H1 (cell line): Measurements from ENCODE around the gene SCARB1. TPM values are rescaled to one million over a fixed set of nuclear protein-coding genes. Genes with fewer than 3 reads are reported as not detected.

Source experiments
- CTCF ChIA-PET: fragments of 300-600 bp; sonication (Branson Sonifier 250); formaldehyde crosslinking; loops from one replicate; lab custom pipeline; 2021; ENCODE audit not compliant: partially characterized antibody; lab: Charles Lee
- POLR2A ChIA-PET: fragments of 300-600 bp; sonication (Branson Sonifier 250); formaldehyde crosslinking; loops from one replicate; lab custom pipeline; 2021; ENCODE audit warnings: inconsistent platforms; ENCODE audit not compliant: partially characterized antibody; lab: Charles Lee
- DNase-seq, 2 experiments: peaks; one replicate each; pipeline versions ENCODE4 v3.0.0 to v3.0.0-alpha.2; 2010 to 2022; ENCODE audit warnings: low spot score in 2 of 2, low read depth in 1 of 2, mixed read lengths in 1 of 2
- FAIRE-seq: peaks from 2 replicates; lab custom pipeline; 2011; peaks lifted over from hg19 to GRCh38; lab: Jason Lieb, UNC
- H2AFZ ChIP-seq: 2 replicates; pipeline ENCODE4 v1.8.1; 2012; ENCODE audit warnings: low read length, inconsistent platforms
- H2AK5ac ChIP-seq: 2 replicates; pipeline ENCODE4 v1.6.1; 2013; ENCODE audit warnings: low read depth, low read length
- H2BK120ac ChIP-seq: replicated peaks from 2 replicates; pipeline ENCODE3; 2013; ENCODE audit warnings: low read depth, low read length, inconsistent platforms
- H2BK12ac ChIP-seq: 2 replicates; pipeline ENCODE4 v1.6.1; 2013; ENCODE audit warnings: low read depth, low read length
- H2BK15ac ChIP-seq: 2 replicates; pipeline ENCODE4 v1.6.1; 2013; ENCODE audit warnings: low read length
- H2BK20ac ChIP-seq: 2 replicates; pipeline ENCODE4 v1.6.1; 2013; ENCODE audit warnings: low read length
- H2BK5ac ChIP-seq: 2 replicates; pipeline ENCODE4 v1.6.1; 2013; ENCODE audit warnings: low read depth, low read length
- H3K14ac ChIP-seq: 2 replicates; pipeline ENCODE4 v1.6.1; 2013; ENCODE audit warnings: inconsistent platforms; ENCODE audit not compliant: insufficient read length
- H3K18ac ChIP-seq: 2 replicates; pipeline ENCODE4 v1.6.1; 2013; ENCODE audit warnings: low read length; ENCODE audit errors: extremely low read depth
- H3K23ac ChIP-seq: 2 replicates; pipeline ENCODE4 v1.6.1; 2013; ENCODE audit warnings: inconsistent platforms; ENCODE audit not compliant: insufficient read length
- H3K23me2 ChIP-seq: 2 replicates; pipeline ENCODE4 v1.6.1; 2013; ENCODE audit warnings: low read depth, low read length
- H3K27ac ChIP-seq: 2 replicates; pipeline ENCODE4 v1.6.1; 2011; ENCODE audit warnings: low read depth, low read length, inconsistent platforms
- H3K27me3 ChIP-seq, 4 experiments: replicated peaks in 1 of 4; 1 replicate in 1 of 4; 2 replicates in 3 of 4; pipeline versions ENCODE4 v1.6.1 to v1.8.1; 2011 to 2013; ENCODE audit warnings: low read length in 3 of 4, mild to moderate bottlenecking in 3 of 4, inconsistent platforms in 2 of 4, mixed read lengths in 2 of 4, moderate library complexity in 1 of 4; ENCODE audit not compliant: control insufficient read depth in 3 of 4, insufficient read depth in 3 of 4; ENCODE audit errors: extremely low read depth in 1 of 4
- H3K36me3 ChIP-seq, 4 experiments: 2 replicates each; pipeline versions ENCODE4 v1.6.1 to v1.8.1; 2011 to 2013; ENCODE audit warnings: mild to moderate bottlenecking in 4 of 4, low read length in 3 of 4, moderate library complexity in 2 of 4, control low read depth in 1 of 4, inconsistent platforms in 1 of 4; ENCODE audit not compliant: insufficient read depth in 4 of 4, control insufficient read depth in 2 of 4
- H3K4ac ChIP-seq: replicated peaks from 2 replicates; pipeline ENCODE3; 2013; ENCODE audit warnings: low read length, low read depth, mixed read lengths, inconsistent platforms; ENCODE audit not compliant: insufficient read length
- H3K4me1 ChIP-seq, 4 experiments: replicated peaks in 1 of 4; 1 replicate in 1 of 4; 2 replicates in 3 of 4; pipeline versions ENCODE4 v1.6.1 to v1.8.1; 2011 to 2013; ENCODE audit warnings: low read length in 3 of 4, inconsistent platforms in 2 of 4, mixed read lengths in 1 of 4; ENCODE audit not compliant: insufficient read depth in 4 of 4, control insufficient read depth in 3 of 4
- H3K4me2 ChIP-seq, 2 experiments: 2 replicates each; pipeline versions ENCODE4 v1.6.1 to v1.8.1; 2011 to 2013; ENCODE audit warnings: low read depth in 2 of 2, low read length in 2 of 2, control low read depth in 1 of 2, inconsistent platforms in 1 of 2, mild to moderate bottlenecking in 1 of 2; ENCODE audit not compliant: insufficient read depth in 1 of 2
- H3K4me3 ChIP-seq, 4 experiments: fragments of 200-600, 300-600 bp in 1 of 4; sonication (generic), shearing (Covaris generic), sonication (Bioruptor Twin) in 1 of 4; 2 replicates each; pipeline versions ENCODE4 v1.5.1 to v1.8.1; 2011 to 2016; ENCODE audit warnings: low read length in 4 of 4, low read depth in 3 of 4, control low read depth in 2 of 4, inconsistent platforms in 2 of 4, mild to moderate bottlenecking in 2 of 4, mixed read lengths in 1 of 4, moderate library complexity in 1 of 4; ENCODE audit not compliant: insufficient read depth in 2 of 4; ENCODE audit errors: extremely low read depth in 1 of 4
- H3K56ac ChIP-seq: replicated peaks from 2 replicates; pipeline ENCODE3; 2013; ENCODE audit warnings: low read depth, mild to moderate bottlenecking, mixed read lengths, low read length, inconsistent platforms; ENCODE audit not compliant: insufficient read length
- H3K79me1 ChIP-seq: 2 replicates; pipeline ENCODE4 v1.6.1; 2013; ENCODE audit warnings: low read depth, low read length, control low read depth
- H3K79me2 ChIP-seq, 2 experiments: 2 replicates each; pipeline versions ENCODE4 v1.6.1 to v1.8.1; 2012 to 2013; ENCODE audit warnings: low read length in 2 of 2, mild to moderate bottlenecking in 2 of 2, inconsistent platforms in 1 of 2; ENCODE audit not compliant: insufficient read depth in 2 of 2, control insufficient read depth in 1 of 2
- H3K9ac ChIP-seq, 4 experiments: replicated peaks in 1 of 4; 1 replicate in 1 of 4; 2 replicates in 3 of 4; pipeline versions ENCODE4 v1.6.1 to v1.8.1; 2011 to 2013; ENCODE audit warnings: low read depth in 3 of 4, low read length in 3 of 4, control low read depth in 2 of 4, mild to moderate bottlenecking in 2 of 4, moderate library complexity in 2 of 4, inconsistent platforms in 1 of 4; ENCODE audit errors: extremely low read depth in 1 of 4
- H3K9me3 ChIP-seq, 2 experiments: 2 replicates each; pipeline versions ENCODE4 v1.6.1 to v1.8.1; 2012 to 2013; ENCODE audit warnings: mild to moderate bottlenecking in 2 of 2, moderate library complexity in 2 of 2, control low read depth in 1 of 2, inconsistent platforms in 1 of 2, low read depth in 1 of 2, low read length in 1 of 2, mixed read lengths in 1 of 2; ENCODE audit not compliant: insufficient read depth in 2 of 2
- H4K20me1 ChIP-seq, 2 experiments: replicated peaks in 1 of 2; 2 replicates each; pipeline versions ENCODE3 to v1.8.1; 2011 to 2013; ENCODE audit warnings: inconsistent platforms in 2 of 2, low read length in 2 of 2, mild to moderate bottlenecking in 1 of 2; ENCODE audit not compliant: insufficient read depth in 2 of 2, control insufficient read depth in 1 of 2
- H4K5ac ChIP-seq: 2 replicates; pipeline ENCODE4 v1.6.1; 2013; ENCODE audit warnings: low read length, low read depth, mixed read lengths, inconsistent platforms; ENCODE audit not compliant: insufficient read length
- H4K8ac ChIP-seq: 2 replicates; pipeline ENCODE4 v1.8.0; 2013; ENCODE audit warnings: mild to moderate bottlenecking, moderate library complexity, low read length, inconsistent platforms; ENCODE audit not compliant: insufficient read depth; ENCODE audit errors: extremely low read depth
- H4K91ac ChIP-seq: replicated peaks from 2 replicates; pipeline ENCODE3; 2013; ENCODE audit warnings: low read length, mixed read lengths, inconsistent platforms; ENCODE audit not compliant: insufficient read length
- ATF2 ChIP-seq: IDR thresholded peaks from 2 replicates; pipeline ENCODE4 v1.6.1; 2012; ENCODE audit warnings: low read length, inconsistent platforms
- CTCF ChIP-seq, 3 experiments: IDR thresholded peaks; 1 replicate in 2 of 3; 2 replicates in 1 of 3; pipeline versions ENCODE4 v1.5.1 to v1.6.1; 2011; ENCODE audit warnings: low read length in 3 of 3, mild to moderate bottlenecking in 3 of 3, inconsistent platforms in 2 of 3, low read depth in 1 of 3, moderate library complexity in 1 of 3; ENCODE audit not compliant: insufficient read depth in 1 of 3; ENCODE audit errors: control extremely low read depth in 1 of 3
- EZH2 ChIP-seq: fragments of 200-600 bp; sonication (generic); IDR thresholded peaks from 2 replicates; pipeline ENCODE4 v1.7.1; 2012; ENCODE audit warnings: low read depth, mild to moderate bottlenecking, moderate library complexity, low read length, inconsistent platforms; ENCODE audit not compliant: severe bottlenecking
- RAD21 ChIP-seq, 2 experiments: IDR thresholded peaks in 1 of 2; conservative IDR thresholded peaks in 1 of 2; 2 replicates each; pipeline ENCODE4 v1.6.1; 2011; ENCODE audit warnings: low read depth in 2 of 2, low read length in 2 of 2, improper control_type of control experiment in 1 of 2, inconsistent platforms in 1 of 2, mild to moderate bottlenecking in 1 of 2, moderate library complexity in 1 of 2
- TCF12 ChIP-seq: IDR thresholded peaks from 2 replicates; pipeline ENCODE4 v1.6.1; 2011; ENCODE audit warnings: low read depth, mild to moderate bottlenecking, low read length
- YY1 ChIP-seq: IDR thresholded peaks from 2 replicates; pipeline ENCODE4 v1.6.1; 2011; ENCODE audit warnings: low read depth, mild to moderate bottlenecking, low read length
- WGBS, 2 experiments: shearing (Covaris generic) in 1 of 2; methylation state at CpG; one replicate each; pipeline versions ENCODE4 v1.1.6 to v1.1.7; 2013 to 2015; ENCODE audit warnings: low lambda C conversion rate in 2 of 2, mixed read lengths in 2 of 2, inconsistent platforms in 1 of 2, low coverage in 1 of 2, missing lambda C conversion rate in 1 of 2; ENCODE audit not compliant: insufficient replicate concordance in 2 of 2, insufficient coverage in 1 of 2, insufficient read length in 1 of 2; ENCODE audit errors: extremely low coverage in 1 of 2, missing lambda C conversion rate in 1 of 2; 5-methylcytosine and 5-hydroxymethylcytosine counted together
- polyA plus RNA-seq, 7 experiments: library from polyadenylated mRNA; depleted of rRNA in 3 of 7; stranded (reverse) in 5 of 7; unstranded in 2 of 7; fragments of >200 nt in 5 of 7; fragments of 200-250 nt in 2 of 7; gene quantifications; 1 replicate in 5 of 7; 2 replicates in 1 of 7; 4 replicates in 1 of 7; pipeline versions ENCODE4 v1.2.1 to v1.2.3, GENCODE V29; 2011 to 2013; ENCODE audit warnings: missing spikeins in 2 of 7, mixed read lengths in 2 of 7
- total RNA-seq: library from RNA; stranded (reverse); fragmentation: NEBNext Ultra II Directional; extraction: Animal tissue kit (Norgen Biotek cat#: 25700); gene quantifications from 2 replicates; pipeline ENCODE4 v1.2.1, GENCODE V29; 2021

The SCARB1 gene
- total and polyA plus RNA-seq, 2 of the 8 experiments (the other 6 are each of a cell fraction or from before 2014, with no cell fraction given), result 45.3 to 57.1 TPM

GRCh38 chr12:124780336-124780735 is 83.3 kb downstream of the SCARB1 start:
- Histone ChIP-seq H3K4me1 (no peaks in the 10 kb centered on the region), H3K9ac (no peak overlapping the region), H3K27me3 (no peaks in the 10 kb centered on the region; a peak in 1 of 7 replicates), H3K79me2 (no peaks in the 10 kb centered on the region), H3K79me1 (no peaks in the 10 kb centered on the region), H2BK120ac (no peak overlapping the region), H3K23ac (no peak overlapping the region), H3K4me3 (no peak overlapping the region), H2AFZ (no peak overlapping the region), H3K27ac (no peak overlapping the region), H3K14ac (no peak overlapping the region), H2BK20ac (no peak overlapping the region), H3K4ac (no peak overlapping the region), H2AK5ac (no peak overlapping the region), H2BK5ac (no peak overlapping the region), H3K36me3 (no peaks in the 10 kb centered on the region; a peak in 2 of 8 replicates), H3K4me2 (no peak overlapping the region), H2BK15ac (no peak overlapping the region), H3K9me3 (no peaks in the 10 kb centered on the region), H4K8ac (no peak overlapping the region), H4K5ac (no peak overlapping the region), H4K20me1 (no peaks in the 10 kb centered on the region), H3K56ac (no peak overlapping the region), H3K23me2 (no peaks in the 10 kb centered on the region), H3K18ac (no peak overlapping the region), H2BK12ac (no peak overlapping the region), H4K91ac (no peak overlapping the region)
- no peak for FAIRE-seq
- WGBS, 2 experiments, result 95% methylated on average over 3 of the region's 3 CpGs; no CpG with 5 or more reads in 1 of the 2 experiments
- DNase-seq, result no peak
- POLR2A ChIA-PET, result interaction anchor here (1.1 to 1.2 kb wide), 2 partner anchors 12 to 130 kb away, joined by 3 to 4 read pairs; no protein-coding TSS in a partner anchor
- CTCF ChIA-PET, result interaction anchor here (0.8 to 2.1 kb wide), 6 partner anchors 9 to 257 kb away, joined by 3 to 12 read pairs (median 4); no protein-coding TSS in a partner anchor
- no peak for TF ChIP-seq EZH2
- TF ChIP-seq CTCF (IDR thresholded peaks at IDR 0.05; ENCODE audit: control extremely low read depth in 1 of 3, insufficient read depth in 1 of 3, low read depth in 1 of 3, low read length in 3 of 3), result peak; percentile 21 to 51 (median 26)
- TF ChIP-seq YY1, result no peak
- TF ChIP-seq TCF12, result no peak
- TF ChIP-seq ATF2, result no peak
- peak; percentile 41 to 63 for TF ChIP-seq RAD21 (IDR thresholded peaks at IDR 0.05 in 1 of 2, conservative IDR thresholded peaks at IDR 0.05 in 1 of 2; ENCODE audit: low read depth in 2 of 2, low read length in 2 of 2)
